Measurements from ENCODE around the gene DGLUCY.
"Not testable (repeated sequence)": the region's sequence is repeated elsewhere in the genome, so short reads cannot be mapped to it uniquely, and the experiment has no call there.

The DGLUCY gene

GRCh38 chr14:91243074-91243471 is 129.2 kb downstream of the DGLUCY start:
- DNase-seq: no peak

GRCh38 chr14:91244501-91244901 is 130.6 kb downstream of the DGLUCY start, which contains the start of gene GPR68:
Gene GPR68, minus strand, starts transcription at chr14:91244704. Its CDS starts 9,654 bp downstream, at chr14:91235050.
- peak; percentile 77 for DNase-seq

GRCh38 chr14:91245029-91245428 is 131.2 kb downstream of the DGLUCY start:
- DNase-seq: no peak

- not testable (repeated sequence) for DNase-seq
Observed at GRCh38 chr14:91245616-91246015, 131.7 kb downstream of the DGLUCY start.

GRCh38 chr14:91246051-91246852 is 132.4 kb downstream of the DGLUCY start:
- peak; percentile 58 for DNase-seq

DNA sequence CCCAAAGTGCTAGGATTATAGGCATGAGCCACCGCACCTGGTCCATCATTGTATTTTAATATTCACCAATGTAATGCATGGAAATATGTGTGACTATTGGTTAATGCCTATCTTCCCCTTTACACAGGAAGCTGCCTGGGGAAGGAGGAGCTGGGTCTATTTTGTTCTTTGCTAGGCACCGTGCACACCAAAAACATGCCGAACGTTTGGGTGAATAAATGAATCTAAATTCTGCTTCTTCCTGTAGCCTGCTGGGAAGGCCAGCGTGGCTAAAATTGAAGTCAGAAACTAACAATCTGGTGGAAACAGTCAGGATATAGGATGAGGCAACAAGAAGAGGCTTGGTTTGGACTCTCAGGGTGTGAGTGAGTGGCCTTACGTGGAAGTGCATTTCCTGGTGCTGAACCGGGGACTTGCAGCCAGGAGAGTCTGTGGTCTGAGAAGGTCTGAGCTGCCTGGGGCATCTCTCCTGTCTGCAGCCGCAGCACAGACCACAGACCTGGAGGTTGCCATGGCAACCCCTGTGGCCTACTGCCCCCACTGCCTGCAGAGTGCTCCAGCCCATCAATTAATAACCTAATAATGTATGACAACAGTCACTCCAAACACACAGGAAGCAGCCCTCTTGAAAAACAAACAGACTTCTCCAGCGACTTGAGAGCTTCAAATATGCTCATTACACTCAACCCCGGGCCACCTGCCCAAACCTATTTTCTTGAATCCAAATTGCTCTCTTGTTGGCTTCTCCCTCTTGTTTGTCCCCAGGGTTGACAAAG is 136.2 kb downstream of the DGLUCY start:
- DNase-seq: peak; percentile 22

DNA sequence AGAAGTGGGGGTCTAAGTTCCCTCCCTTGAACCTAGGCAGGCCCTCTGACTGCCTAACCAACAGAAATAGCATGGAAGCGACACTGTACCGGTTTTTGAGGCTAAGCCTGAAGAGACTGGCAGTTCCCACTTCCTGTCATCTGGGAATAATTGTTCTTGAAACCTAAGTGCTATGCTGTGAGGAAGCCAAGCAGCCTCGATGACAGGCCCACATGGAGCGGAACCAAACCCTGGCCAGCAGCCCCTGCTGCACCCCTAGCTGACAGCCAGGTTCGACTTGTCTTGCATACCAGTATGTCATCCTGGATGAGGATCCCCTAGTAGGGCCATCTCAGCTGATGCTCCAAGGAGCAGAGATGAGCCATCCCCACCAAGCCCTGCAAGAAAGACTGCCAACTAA is 137.0 kb downstream of the DGLUCY start:
- no peak for DNase-seq

- no peak for DNase-seq
Observed at GRCh38 chr14:91252871-91253794, 139.3 kb downstream of the DGLUCY start.

DNA sequence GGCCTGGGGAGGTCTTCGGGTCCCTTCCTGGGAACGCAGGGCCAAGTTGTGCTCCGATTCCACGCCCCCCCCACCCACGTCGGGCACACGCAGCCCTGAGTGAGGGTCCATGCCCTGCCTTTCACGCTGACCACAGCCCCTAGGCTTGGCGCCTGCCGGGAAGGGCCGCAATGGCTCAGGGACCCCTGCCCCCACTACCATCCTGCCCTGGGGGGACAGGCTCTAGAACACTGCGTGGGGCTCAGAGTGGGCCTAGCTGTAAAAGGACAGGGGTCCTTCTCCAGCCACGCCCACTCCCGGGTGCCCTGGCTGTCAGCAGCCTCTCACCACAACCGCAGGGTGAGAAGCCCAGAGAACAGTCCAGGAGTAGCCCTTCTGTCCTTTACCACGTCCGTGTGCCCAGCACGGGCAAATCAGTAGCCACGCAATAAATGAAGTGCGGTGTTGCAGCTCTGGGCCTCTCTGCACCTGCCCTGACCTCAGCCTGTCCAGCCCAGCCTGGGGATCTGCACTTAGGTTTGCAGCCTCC is 140.0 kb downstream of the DGLUCY start:
- DNase-seq: no peak

DNA sequence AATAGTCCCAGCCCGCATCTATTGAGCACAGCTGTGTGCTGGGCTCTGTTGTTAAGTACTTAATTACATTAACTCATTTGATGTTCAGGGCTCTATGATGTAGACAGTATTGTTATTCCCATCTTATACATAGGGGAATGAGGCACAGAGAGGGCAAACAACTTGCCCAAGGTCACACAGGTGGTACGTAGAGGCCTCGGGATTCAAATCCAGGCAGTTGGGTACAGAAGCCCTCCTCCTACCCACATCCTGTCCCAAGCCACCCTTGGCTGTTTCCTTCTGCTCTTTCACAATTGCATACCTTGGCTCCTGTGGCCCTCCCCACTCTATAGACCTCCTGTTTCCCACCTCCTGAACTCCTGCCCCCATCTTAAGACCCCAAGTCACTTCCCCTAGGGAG is 140.6 kb downstream of the DGLUCY start:
- DNase-seq: peak; percentile 42

DNA sequence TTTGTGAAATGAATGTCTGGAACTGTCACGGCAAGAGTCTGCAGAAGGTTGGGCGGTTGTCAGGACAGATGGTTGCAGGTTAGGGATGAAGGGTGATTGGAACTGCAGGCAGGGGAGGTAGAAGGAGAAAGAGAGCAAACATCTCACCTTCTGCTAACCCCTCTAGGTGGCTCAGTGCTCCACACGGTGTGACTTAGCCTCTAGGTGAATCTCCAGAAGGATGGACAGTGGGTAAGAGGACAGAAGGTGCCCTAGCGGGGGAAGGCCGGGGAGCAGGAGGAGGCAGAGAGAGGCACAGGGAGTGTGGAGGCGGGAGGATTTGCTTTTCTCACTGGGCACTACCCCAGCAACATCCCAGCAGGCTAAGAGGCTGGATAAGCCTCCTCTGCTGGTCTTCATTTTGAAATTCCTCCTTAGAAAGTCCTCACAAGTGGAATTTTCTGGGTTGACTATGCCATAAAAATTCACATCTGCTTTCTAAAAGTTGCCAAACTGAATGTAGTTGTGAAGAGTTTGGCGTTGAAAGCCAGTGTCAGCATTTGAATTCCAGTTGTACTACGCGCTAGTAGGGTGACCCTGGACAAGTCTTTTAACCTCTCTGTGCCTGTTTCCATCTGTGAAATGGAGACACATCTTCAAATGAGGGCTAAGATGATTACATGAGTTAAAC is 141.3 kb downstream of the DGLUCY start:
- peak; percentile 80 for DNase-seq

- DNase-seq: no peak
Observed at GRCh38 chr14:91256661-91257060, 142.8 kb downstream of the DGLUCY start.

GRCh38 chr14:91257328-91258010 is 143.6 kb downstream of the DGLUCY start:
- peak; percentile 86 for DNase-seq

- DNase-seq: peak; percentile 76
Observed at GRCh38 chr14:91258011-91258618, 144.2 kb downstream of the DGLUCY start.

DNA sequence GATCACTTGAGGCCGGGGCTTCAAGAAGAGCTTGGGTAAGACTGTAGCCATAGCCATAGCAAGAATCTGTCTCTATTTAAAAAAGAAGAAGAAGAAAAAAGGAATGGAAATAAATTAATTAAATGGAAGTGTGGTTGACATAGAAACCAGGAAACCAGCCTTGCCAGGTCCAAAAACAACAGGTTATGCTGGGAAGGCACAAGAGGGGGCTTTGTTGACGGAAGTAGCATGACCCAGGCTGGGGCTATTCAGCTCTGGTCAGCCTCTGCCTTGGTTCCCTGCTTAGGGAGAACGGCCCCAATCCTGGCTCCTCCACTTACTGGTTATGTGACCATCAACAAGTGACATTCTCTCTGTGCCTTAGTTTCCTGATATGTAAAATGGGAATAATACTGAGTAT is 145.0 kb downstream of the DGLUCY start:
- no peak for DNase-seq

DNA sequence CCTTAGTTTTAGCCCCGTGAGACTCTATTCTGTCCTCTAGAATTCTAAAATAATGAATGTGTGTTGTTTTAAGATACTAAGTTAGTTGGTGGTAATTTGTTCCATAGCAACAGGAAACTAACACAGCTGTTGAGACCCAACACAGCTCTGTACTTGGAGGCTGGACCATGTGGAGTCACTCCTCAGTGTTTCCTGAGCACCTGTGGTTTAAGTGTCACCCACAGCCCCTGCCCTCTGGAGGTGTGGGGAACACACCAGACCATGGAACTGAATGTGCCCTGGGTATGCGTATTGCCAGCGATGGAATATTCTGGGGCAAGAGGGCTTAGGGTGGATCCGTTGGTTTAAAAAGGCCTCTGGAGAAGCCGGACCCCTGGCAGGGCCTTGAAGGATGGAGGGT is 147.2 kb downstream of the DGLUCY start:
- DNase-seq: no peak

- DNase-seq: no peak
Observed at GRCh38 chr14:91261986-91262549, 148.2 kb downstream of the DGLUCY start.

GRCh38 chr14:91263329-91263728 is 149.5 kb downstream of the DGLUCY start:
- DNase-seq: no peak

GRCh38 chr14:91264151-91265150 is 150.6 kb downstream of the DGLUCY start:
- no peak for DNase-seq
